PC-9 (cell line): ENCODE data around the gene SPATS2L. TPM values are rescaled to one million over a fixed set of nuclear protein-coding genes. Genes with fewer than 3 reads are reported as not detected.

Experiments used
- BruUV-seq: library from RNA; stranded (reverse); fragments of 400-500 nt; replicated peaks from 2 replicates; lab custom pipeline; 2021; lab: Mats Ljungman, UMichigan
- CTCF ChIA-PET: fragments of 300-600 bp; sonication (Branson Sonifier 250); formaldehyde crosslinking; loops from one replicate; lab custom pipeline; 2022; ENCODE audit warnings: antibody characterized with exemption; lab: Charles Lee
- POLR2A ChIA-PET: fragments of 300-600 bp; sonication (Branson Sonifier 250); formaldehyde crosslinking; loops from one replicate; lab custom pipeline; 2022; ENCODE audit warnings: antibody characterized with exemption; ENCODE audit not compliant: unreplicated experiment; lab: Charles Lee
- DNase-seq, 2 experiments: peaks; one replicate each; pipeline versions ENCODE4 v3.0.0 to v3.0.0-alpha.2; 2015 to 2022; ENCODE audit warnings: mixed read lengths in 1 of 2
- H2AFZ ChIP-seq: fragments of 200-600 bp; sonication (generic); 2 replicates; pipeline ENCODE4 v1.8.1; 2017; ENCODE audit warnings: antibody characterized with exemption
- H3F3A ChIP-seq: fragments of 200-600 bp; sonication (generic); 2 replicates; pipeline ENCODE4 v1.8.1; 2017; ENCODE audit warnings: antibody characterized with exemption, mild to moderate bottlenecking, low read depth; ENCODE audit not compliant: insufficient read depth
- H3K27ac ChIP-seq: fragments of 200-600 bp; sonication (generic); 2 replicates; pipeline ENCODE4 v1.6.1; 2016; ENCODE audit warnings: mixed run types
- H3K27me3 ChIP-seq: fragments of 200-600 bp; sonication (generic); 2 replicates; pipeline ENCODE4 v1.6.1; 2016; ENCODE audit warnings: low read depth, mixed run types; ENCODE audit not compliant: insufficient read depth
- H3K36me3 ChIP-seq: fragments of 200-600 bp; sonication (generic); 2 replicates; pipeline ENCODE4 v1.6.1; 2016; ENCODE audit warnings: low read depth, mixed run types
- H3K4me1 ChIP-seq: fragments of 200-600 bp; sonication (generic); replicated peaks from 2 replicates; pipeline ENCODE4 v1.6.1; 2016; ENCODE audit warnings: mixed run types; ENCODE audit not compliant: insufficient read depth
- H3K4me2 ChIP-seq: fragments of 200-600 bp; sonication (generic); 2 replicates; pipeline ENCODE4 v1.6.1; 2017; ENCODE audit warnings: mixed run types
- H3K4me3 ChIP-seq: fragments of 200-600 bp; sonication (generic); 2 replicates; pipeline ENCODE4 v1.6.1; 2016; ENCODE audit warnings: mixed run types
- H3K79me2 ChIP-seq: fragments of 200-600 bp; sonication (generic); 2 replicates; pipeline ENCODE4 v1.6.1; 2017; ENCODE audit warnings: low read depth, mixed run types
- H3K9me2 ChIP-seq: fragments of 200-600 bp; sonication (generic); 2 replicates; pipeline ENCODE4 v1.8.1; 2017; ENCODE audit warnings: mild to moderate bottlenecking; ENCODE audit not compliant: insufficient read depth
- H3K9me3 ChIP-seq: fragments of 200-600 bp; sonication (generic); 2 replicates; pipeline ENCODE4 v1.8.1; 2016; ENCODE audit warnings: low read depth; ENCODE audit not compliant: insufficient read depth
- H4K20me1 ChIP-seq: fragments of 200-600 bp; sonication (generic); 2 replicates; pipeline ENCODE4 v1.8.1; 2017; ENCODE audit not compliant: insufficient read depth
- EZH2 ChIP-seq: fragments of 200-600 bp; sonication (generic); IDR thresholded peaks from 2 replicates; pipeline ENCODE4 v1.8.0; 2017; ENCODE audit warnings: antibody characterized with exemption, low read depth
- intact Hi-C: fragments of 100-400 bp; cut with micrococcal nuclease; formaldehyde crosslinking; loops from one replicate; pipeline ENCODE4 v1.10.0; 2022; ENCODE audit not compliant: unreplicated experiment
- total RNA-seq: library from RNA; stranded (reverse); gene quantifications from 2 replicates; pipeline ENCODE4 v1.2.3, GENCODE V29; 2021
- TF ChIP-seq, protein P1 (sequence below): fragments of 200-600 bp; sonication (generic); conservative IDR thresholded peaks from 2 replicates; pipeline ENCODE4 v1.6.1; 2017; ENCODE audit warnings: mixed run types, antibody characterized with exemption, mild to moderate bottlenecking, moderate library complexity

The SPATS2L gene
- total RNA-seq, 1 experiment from 2014 or later: 199 TPM

DNA sequence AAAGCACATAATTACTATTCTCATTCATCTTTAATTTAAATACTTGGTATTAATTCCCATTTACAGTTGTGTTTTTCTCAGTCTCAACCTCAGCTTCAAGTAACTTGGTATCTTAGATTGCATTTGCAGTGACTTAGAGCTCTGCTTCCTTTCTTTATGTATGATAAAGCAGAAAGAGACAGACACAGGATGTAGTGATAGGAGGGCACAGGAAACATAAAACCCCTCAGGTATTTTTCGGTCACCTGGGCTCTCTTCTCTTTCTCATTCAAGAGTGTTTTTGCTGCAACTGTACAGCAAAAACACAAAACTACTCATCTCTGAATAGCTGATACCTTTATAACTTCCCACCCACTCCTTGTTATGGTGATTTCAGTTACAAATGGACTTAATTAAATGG is 120.3 kb downstream of the SPATS2L start:
- no peaks in the 10 kb centered on the region for H3F3A ChIP-seq
- no peaks in the 10 kb centered on the region for H3K79me2 ChIP-seq
- intact Hi-C loops: no loop called here
- no peak overlapping the region for H3K4me2 ChIP-seq
- no peaks in the 10 kb centered on the region for H3K27me3 ChIP-seq
- CTCF ChIA-PET: no interaction called here
- TF ChIP-seq, protein P1, sequence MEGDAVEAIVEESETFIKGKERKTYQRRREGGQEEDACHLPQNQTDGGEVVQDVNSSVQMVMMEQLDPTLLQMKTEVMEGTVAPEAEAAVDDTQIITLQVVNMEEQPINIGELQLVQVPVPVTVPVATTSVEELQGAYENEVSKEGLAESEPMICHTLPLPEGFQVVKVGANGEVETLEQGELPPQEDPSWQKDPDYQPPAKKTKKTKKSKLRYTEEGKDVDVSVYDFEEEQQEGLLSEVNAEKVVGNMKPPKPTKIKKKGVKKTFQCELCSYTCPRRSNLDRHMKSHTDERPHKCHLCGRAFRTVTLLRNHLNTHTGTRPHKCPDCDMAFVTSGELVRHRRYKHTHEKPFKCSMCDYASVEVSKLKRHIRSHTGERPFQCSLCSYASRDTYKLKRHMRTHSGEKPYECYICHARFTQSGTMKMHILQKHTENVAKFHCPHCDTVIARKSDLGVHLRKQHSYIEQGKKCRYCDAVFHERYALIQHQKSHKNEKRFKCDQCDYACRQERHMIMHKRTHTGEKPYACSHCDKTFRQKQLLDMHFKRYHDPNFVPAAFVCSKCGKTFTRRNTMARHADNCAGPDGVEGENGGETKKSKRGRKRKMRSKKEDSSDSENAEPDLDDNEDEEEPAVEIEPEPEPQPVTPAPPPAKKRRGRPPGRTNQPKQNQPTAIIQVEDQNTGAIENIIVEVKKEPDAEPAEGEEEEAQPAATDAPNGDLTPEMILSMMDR: no peak
- no peak for TF ChIP-seq EZH2
- H3K36me3 ChIP-seq: peaks cover 20% of the 10 kb centered on the region
- H3K4me3 ChIP-seq: no peak overlapping the region
- POLR2A ChIA-PET: no interaction called here
- no peak overlapping the region for H2AFZ ChIP-seq
- H3K4me1 ChIP-seq: no peaks in the 10 kb centered on the region
- no peaks in the 10 kb centered on the region; the same call in 1 of the 2 replicates for H3K9me3 ChIP-seq
- no TSS peak for BruUV-seq
- no peaks in the 10 kb centered on the region for H3K9me2 ChIP-seq
- no peak for DNase-seq
- H3K27ac ChIP-seq: no peak overlapping the region
- no peaks in the 10 kb centered on the region for H4K20me1 ChIP-seq

DNA sequence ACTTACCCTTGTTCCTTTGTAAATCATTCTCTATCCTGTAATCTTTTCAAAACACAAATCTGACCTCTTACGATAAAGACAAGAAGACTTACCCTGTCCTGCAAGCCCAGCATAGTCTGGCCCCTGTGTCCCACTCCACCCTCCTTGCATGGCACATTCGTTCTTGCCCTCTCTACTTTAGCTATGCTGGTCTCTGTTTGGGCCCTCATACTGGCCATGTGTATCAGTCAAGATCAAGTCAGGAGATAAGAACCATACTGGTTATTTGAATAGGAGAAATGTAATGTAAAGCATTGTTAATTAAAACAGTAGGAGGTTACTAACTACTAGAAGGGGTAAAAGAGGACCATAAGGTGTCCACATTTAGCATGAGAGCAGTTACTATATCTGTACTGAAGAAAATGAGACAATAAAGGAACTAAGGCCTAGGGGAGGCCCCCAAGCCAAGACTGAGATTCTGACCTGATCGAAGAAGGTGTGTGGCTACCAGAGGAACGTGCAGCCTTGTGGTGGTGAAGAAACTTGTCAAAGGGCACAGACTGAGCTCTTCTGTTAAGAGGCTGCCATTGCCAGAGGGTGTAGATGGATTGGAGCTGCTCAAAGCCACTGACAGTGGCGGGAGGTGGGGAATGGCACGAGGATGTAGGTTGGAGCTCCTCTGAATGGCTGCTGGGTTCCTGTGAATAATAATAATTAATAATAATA is 122.6 kb downstream of the SPATS2L start:
- no peak for DNase-seq
- TF ChIP-seq EZH2: no peak
- TF ChIP-seq, protein P1: no peak
- POLR2A ChIA-PET: no interaction called here
- peaks cover 15% of the 10 kb centered on the region for H3K36me3 ChIP-seq
- H3K9me2 ChIP-seq: no peaks in the 10 kb centered on the region
- H3K9me3 ChIP-seq: no peaks in the 10 kb centered on the region; the same call in 1 of the 2 replicates
- no peak overlapping the region for H3K27ac ChIP-seq
- H3K4me2 ChIP-seq: no peak overlapping the region
- no peaks in the 10 kb centered on the region for H3K4me1 ChIP-seq
- no TSS peak for BruUV-seq
- no peak overlapping the region for H3K4me3 ChIP-seq
- no peaks in the 10 kb centered on the region for H3K79me2 ChIP-seq
- H3F3A ChIP-seq: no peaks in the 10 kb centered on the region
- H4K20me1 ChIP-seq: no peaks in the 10 kb centered on the region
- CTCF ChIA-PET: interaction anchor here (0.6 kb wide), 1 partner anchor 56 kb away, joined by 4 read pairs; no protein-coding TSS in a partner anchor
- intact Hi-C loops: no loop called here
- H2AFZ ChIP-seq: no peak overlapping the region
- H3K27me3 ChIP-seq: no peaks in the 10 kb centered on the region

DNA sequence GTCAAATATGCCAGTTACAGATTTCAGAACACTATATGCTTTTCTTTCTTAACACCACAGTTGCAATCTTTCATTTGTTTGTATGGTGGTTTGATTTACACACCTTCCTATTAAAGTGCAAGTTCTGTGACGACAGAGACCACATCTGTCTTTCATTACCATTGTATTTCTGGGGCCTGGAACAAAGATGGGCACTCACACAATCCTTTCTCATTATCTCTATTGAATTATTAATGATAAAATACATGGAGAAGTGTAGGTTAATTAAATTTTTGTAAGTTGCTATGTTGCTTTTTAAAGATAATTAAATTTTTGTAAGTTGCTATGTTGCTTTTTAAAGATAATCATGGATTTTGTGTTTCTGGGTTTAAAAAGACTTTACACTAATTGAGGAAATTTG is 123.5 kb downstream of the SPATS2L start:
- H2AFZ ChIP-seq: no peak overlapping the region
- H3K4me3 ChIP-seq: no peak overlapping the region
- H3K27ac ChIP-seq: no peak overlapping the region
- CTCF ChIA-PET: no interaction called here
- no peaks in the 10 kb centered on the region for H3K79me2 ChIP-seq
- H3K4me1 ChIP-seq: no peaks in the 10 kb centered on the region
- TF ChIP-seq EZH2: no peak
- TF ChIP-seq, protein P1: no peak
- intact Hi-C loops: no loop called here
- H3K4me2 ChIP-seq: no peak overlapping the region
- BruUV-seq: no TSS peak
- H3K27me3 ChIP-seq: no peaks in the 10 kb centered on the region
- DNase-seq: no peak
- H3K9me3 ChIP-seq: no peaks in the 10 kb centered on the region; the same call in 1 of the 2 replicates
- POLR2A ChIA-PET: no interaction called here
- H4K20me1 ChIP-seq: no peaks in the 10 kb centered on the region
- H3F3A ChIP-seq: no peaks in the 10 kb centered on the region
- no peaks in the 10 kb centered on the region for H3K9me2 ChIP-seq
- peaks cover 15% of the 10 kb centered on the region for H3K36me3 ChIP-seq
